GM20431 (cell line): ENCODE data around the gene PLAC8L1.

Experiments used
- in situ Hi-C: fragments of 300-500 bp; cut with MseI, MboI; formaldehyde crosslinking; loops from one replicate; pipeline ENCODE4 v1.15.0; 2020; ENCODE audit warnings: low sequenced_read_pairs; ENCODE audit not compliant: unreplicated experiment

Gene PLAC8L1

DNA sequence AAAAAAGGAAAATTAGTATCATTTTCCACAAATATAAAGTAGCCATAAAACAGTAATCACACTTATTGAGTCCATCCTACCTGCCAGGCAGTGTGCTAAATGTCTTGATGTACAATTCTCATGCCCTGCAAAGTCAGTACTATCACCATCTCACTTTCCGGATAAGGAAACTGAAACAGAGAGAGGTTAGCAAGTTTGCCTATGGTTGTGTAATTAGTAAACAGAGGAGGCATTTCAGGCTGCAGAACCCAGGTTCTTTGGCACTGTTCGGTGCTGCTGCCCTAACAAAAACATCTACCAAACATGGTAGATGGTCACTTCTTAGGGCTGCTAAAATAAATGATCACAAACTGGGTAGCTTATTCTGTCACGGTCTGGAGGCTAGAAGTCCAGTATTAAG, 22.6 kb downstream of the PLAC8L1 start:
- in situ Hi-C loops, result no loop called here

DNA sequence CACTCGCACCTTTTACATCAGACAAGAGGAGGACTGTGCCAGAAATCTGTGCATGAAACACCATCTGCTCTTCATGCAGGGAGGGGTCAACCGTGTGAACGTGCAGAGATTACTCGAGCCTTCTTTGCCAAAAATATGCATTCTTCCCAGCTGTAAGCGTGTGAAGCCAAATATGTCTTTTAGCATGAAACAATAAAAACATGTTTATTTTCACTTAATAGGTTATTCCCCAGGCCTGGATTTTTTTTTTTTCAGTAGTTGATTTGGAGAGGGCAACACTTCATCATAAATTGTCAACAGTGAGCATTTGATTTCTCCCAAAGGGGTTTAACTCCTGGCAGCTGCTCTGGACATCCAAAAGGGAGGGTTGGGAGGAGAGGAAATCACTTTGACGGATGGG, 23.8 kb downstream of the PLAC8L1 start:
- in situ Hi-C loops, result no loop called here

GRCh38 chr5:146079695-146080373, 25.5 kb downstream of the PLAC8L1 start:
- in situ Hi-C loops, result no loop called here

DNA sequence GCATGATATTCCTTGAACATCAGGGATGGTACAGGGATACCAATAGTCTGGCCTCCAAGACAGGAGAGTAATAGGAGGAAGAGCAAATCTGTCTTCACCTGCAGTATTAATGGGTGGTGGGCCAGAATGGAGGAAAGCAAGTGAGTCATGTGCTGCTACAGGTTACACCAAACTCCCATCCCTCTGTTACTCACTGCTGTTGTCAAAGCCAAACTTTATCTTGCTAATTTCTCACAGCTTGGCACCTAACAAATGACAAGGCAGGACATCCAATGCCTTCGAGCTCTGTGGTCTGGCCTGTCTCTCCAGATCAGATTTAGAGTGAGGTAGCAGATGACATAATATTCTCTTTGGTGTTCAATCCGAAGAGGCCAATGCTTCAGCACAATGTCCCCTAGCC, 26.8 kb downstream of the PLAC8L1 start:
- in situ Hi-C loops, result no loop called here

- in situ Hi-C loops, result no loop called here
Measured at GRCh38 chr5:146076455-146076854, 28.9 kb downstream of the PLAC8L1 start.

- in situ Hi-C loops, result no loop called here
Measured at GRCh38 chr5:146076028-146076427, 29.3 kb downstream of the PLAC8L1 start.

GRCh38 chr5:146073239-146073900, 32.0 kb downstream of the PLAC8L1 start:
- in situ Hi-C loops, result loop anchor here (25.0 kb wide), 1 partner anchor 386 kb away; no protein-coding TSS in a partner anchor

- in situ Hi-C loops, result loop anchor here (25.0 kb wide), 1 partner anchor 385 kb away; no protein-coding TSS in a partner anchor
Measured at GRCh38 chr5:146072595-146072994, 32.8 kb downstream of the PLAC8L1 start.

- in situ Hi-C loops, result loop anchor here (25.0 kb wide), 1 partner anchor 384 kb away; no protein-coding TSS in a partner anchor
Measured at GRCh38 chr5:146071171-146071570, 34.2 kb downstream of the PLAC8L1 start.

GRCh38 chr5:146070746-146071145, 34.6 kb downstream of the PLAC8L1 start:
- in situ Hi-C loops, result loop anchor here (25.0 kb wide), 1 partner anchor 383 kb away; no protein-coding TSS in a partner anchor

GRCh38 chr5:146069780-146070099, 35.6 kb downstream of the PLAC8L1 start:
- in situ Hi-C loops, result loop anchor here (25.0 kb wide), 1 partner anchor 382 kb away; no protein-coding TSS in a partner anchor

- in situ Hi-C loops, result loop anchor here (25.0 kb wide), 1 partner anchor 382 kb away; no protein-coding TSS in a partner anchor
Measured at GRCh38 chr5:146068977-146069779, 36.2 kb downstream of the PLAC8L1 start.

GRCh38 chr5:146068206-146068605, 37.2 kb downstream of the PLAC8L1 start:
- in situ Hi-C loops, result loop anchor here (25.0 kb wide), 1 partner anchor 381 kb away; no protein-coding TSS in a partner anchor

DNA sequence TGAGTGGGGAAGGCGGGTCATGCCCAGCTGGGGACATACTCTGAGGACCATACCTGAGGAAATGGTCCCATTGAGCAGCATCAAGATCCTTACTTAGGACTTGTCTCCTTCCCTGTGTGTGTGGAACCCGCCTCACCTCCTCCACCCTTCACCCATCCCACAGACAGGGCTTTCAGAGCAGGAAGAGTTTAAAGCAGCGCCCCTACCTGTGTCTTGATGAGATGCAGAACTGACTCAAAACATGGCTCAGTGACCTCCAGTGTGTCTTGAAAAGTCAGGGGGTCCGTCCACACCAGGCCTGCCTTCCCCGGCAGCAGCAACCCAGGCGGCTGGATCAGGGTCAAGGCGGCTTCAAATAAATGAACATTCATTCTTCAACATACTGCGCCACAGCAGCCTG, 38.4 kb downstream of the PLAC8L1 start:
- in situ Hi-C loops, result loop anchor here (25.0 kb wide), 1 partner anchor 380 kb away; no protein-coding TSS in a partner anchor

- in situ Hi-C loops, result loop anchor here (25.0 kb wide), 1 partner anchor 373 kb away; no protein-coding TSS in a partner anchor
Measured at GRCh38 chr5:146060221-146060585, 45.2 kb downstream of the PLAC8L1 start.

GRCh38 chr5:146059460-146060220, 45.7 kb downstream of the PLAC8L1 start:
- in situ Hi-C loops, result loop anchor here (25.0 kb wide), 1 partner anchor 372 kb away; no protein-coding TSS in a partner anchor

DNA sequence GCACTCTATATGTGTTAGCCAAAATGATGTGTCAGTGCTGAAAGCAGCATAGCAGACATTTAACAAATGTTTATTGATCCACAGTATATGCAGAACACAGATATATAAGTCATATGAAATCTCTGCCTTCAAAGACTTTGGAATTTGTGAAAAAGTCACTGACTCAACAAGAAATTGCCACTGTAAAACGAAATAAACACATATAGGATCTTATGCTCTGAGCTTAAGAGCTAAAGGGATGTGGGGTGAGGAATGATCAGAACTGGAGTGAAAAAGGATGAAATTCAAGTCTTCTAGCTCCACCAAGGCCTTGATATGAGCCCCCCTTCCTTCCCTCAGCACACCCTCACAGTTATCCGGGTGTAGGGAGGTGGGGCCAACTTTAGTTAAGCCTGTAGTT, 49.9 kb downstream of the PLAC8L1 start:
- in situ Hi-C loops, result loop anchor here (25.0 kb wide), 1 partner anchor 368 kb away; no protein-coding TSS in a partner anchor

DNA sequence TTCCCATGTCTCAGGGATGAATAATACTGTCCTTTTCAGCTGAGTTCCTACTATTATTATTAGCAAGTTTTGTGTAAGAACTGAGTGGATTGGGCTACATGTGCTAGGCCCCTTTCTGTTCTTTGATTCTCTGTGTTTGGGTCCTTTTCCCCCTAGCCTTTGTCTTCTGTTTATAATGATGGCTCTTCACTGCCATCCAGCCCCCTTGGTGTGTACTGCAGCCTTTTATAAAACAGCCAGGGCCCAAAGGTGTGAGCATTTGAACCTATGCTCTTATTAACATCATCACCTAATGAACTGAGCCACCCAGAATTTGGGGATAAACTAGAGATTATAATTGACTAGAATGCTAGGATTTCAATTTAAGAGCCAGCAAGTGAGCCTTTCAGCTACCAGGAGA, 52.6 kb downstream of the PLAC8L1 start:
- in situ Hi-C loops, result loop anchor here (25.0 kb wide), 1 partner anchor 365 kb away; no protein-coding TSS in a partner anchor

- in situ Hi-C loops, result loop anchor here (25.0 kb wide), 1 partner anchor 364 kb away; no protein-coding TSS in a partner anchor
Measured at GRCh38 chr5:146051678-146052077, 53.7 kb downstream of the PLAC8L1 start.
